ELR (cell line): ENCODE results near the gene TCP10L.
"Not testable (repeated sequence)": the region's sequence is repeated elsewhere in the genome, so short reads cannot be mapped to it uniquely, and the experiment has no call there.

Experiments
- DNase-seq: peaks from one replicate; pipeline ENCODE4 v3.0.0-alpha.2; 2015; ENCODE audit warnings: low read depth

The TCP10L gene, protein sequence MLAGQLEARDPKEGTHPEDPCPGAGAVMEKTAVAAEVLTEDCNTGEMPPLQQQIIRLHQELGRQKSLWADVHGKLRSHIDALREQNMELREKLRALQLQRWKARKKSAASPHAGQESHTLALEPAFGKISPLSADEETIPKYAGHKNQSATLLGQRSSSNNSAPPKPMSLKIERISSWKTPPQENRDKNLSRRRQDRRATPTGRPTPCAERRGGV

DNA sequence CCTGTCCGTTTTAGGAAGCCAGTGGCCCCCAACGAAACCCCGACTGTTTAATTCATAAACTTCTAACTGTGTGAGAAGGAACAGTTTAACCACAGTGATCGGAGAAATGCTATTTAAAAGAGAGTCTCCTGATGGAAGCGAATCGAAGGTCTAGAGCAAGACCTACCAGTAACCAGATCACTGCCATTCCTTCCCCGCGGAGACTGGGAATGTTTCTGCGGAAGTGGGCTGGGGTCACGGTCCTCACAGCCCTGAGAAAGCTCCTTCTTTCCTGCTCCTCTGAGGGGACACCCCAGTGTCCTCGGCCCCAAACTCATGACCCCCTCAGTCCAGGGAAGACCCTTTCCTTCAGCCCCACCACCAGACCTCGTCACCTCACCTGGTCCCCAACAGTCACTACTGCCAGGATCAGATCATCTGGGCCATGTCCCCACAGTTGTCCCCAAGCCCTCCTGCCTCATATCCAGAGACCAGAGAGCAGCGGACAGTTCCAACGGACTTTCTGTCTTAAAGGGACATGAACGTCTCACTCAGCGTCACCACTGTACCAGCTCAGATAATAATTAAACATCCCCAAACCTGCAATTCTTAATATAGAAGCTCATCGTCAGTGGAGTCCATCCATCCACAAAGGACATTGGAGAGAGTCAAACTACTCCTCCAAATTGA lies at the start of gene TCP10L:
Gene TCP10L (minus strand): TSS at position 482 of the 669 bp plus-strand sequence. CDS start 1,219 bp downstream, outside the sequence.
- DNase-seq = no peak

DNA sequence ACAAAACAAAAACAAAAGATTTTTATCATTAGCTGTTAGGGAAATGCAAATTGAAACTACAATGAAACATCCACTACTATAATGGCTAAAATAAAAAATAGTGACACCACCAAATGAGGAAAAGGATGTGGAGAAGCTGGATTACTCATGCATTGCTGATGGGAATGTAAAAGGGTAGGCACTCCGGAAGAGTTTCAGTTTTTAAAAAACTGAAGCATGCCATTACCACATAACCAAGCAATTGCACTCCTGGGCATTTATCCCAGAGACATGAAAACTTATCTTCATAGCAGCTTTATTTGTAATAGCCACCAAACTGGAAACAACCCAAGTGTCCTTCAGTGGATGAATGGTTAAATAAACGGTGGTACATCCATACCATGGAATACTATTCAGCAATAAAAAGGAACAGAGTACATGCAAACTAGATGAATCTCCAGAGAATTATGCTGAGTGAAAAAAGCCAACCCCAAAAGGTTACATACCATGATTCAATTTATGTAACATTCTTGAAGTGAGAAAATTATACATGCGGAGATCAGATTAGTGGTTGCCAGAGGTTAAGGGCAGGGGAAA lies 41.4 kb upstream of the TCP10L start:
- peak; percentile 63 for DNase-seq

GRCh38 chr21:32618218-32618617 lies 32.9 kb upstream of the TCP10L start:
- not testable (repeated sequence) for DNase-seq

DNA sequence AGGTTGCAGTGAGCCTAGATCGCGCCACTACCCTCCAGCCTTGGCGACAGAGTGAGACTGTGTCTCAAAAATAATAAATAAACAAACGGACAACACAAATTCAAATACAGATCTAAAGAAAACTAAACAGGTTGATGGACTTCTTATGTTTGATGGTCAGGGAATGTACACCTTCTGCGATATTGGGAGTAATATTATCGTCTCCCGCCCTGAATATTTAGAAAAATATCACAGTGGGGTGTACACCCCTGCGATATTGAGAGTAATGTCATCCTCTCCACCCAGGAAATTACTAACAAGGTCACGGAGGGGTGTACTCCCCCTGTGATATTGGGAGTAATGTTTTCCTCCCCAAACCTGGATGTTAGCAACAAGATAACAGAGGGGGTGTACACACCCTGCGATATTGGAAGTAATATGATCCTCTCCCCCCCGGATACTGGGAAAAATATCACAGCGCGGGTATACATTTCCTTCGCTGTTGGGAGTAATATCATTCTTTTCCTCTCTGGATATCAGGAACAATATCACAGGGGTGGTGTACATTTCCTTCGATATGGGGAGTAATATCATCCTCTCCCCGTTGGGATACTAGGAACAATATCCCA lies 28.2 kb upstream of the TCP10L start:
- no peak for DNase-seq

DNA sequence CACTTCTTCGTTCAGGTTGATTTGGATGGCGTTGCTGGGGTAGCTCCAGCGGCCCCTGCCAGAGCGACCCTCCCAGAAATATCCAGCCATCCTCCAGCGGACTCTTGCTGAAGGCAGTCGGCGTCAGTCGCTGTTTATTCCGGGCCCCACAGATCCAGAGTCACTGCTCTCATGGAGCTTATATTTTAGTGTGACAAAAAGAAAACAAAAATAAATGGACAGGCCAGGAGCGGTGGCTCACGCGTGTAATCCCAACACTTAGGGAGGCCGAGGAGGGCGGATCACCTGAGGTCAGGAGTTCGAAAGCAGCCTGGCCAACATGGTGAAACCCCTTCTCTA lies 27.6 kb upstream of the TCP10L start:
- no peak for DNase-seq

GRCh38 chr21:32612075-32612998 lies 27.0 kb upstream of the TCP10L start, which contains the start of gene CFAP298:
CFAP298 (minus strand) TSS chr21:32612377; CDS start chr21:32612243, 134 bp downstream.
- peak; percentile 94 for DNase-seq

DNA sequence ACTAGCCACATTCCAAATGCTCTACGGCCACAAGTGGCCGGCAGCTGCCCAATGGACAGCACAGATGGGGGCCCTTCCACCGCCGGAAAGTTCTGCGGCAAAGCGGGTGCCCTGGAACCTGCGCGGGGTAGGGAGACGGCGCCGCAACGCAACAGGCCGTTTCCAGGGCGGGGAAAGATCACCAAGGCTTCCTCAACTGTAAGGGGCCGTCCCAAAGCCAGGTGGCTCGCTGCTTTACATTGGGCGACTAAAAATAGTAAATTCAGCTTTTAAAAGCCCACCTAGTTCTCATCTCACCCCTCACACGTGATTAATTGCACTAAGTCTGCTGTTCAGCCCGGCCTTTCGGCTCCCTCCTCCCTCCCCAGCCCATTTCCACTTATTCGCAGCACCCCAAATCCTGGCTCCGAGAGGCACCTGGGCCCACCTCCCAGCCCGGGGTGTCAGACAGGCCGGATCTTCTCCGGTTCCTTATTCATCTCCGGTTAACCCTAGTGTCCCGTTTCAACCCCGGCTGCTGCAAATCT lies 26.2 kb upstream of the TCP10L start:
- peak; percentile 48 for DNase-seq

GRCh38 chr21:32610940-32611339 lies 25.6 kb upstream of the TCP10L start:
- not testable (repeated sequence) for DNase-seq

DNA sequence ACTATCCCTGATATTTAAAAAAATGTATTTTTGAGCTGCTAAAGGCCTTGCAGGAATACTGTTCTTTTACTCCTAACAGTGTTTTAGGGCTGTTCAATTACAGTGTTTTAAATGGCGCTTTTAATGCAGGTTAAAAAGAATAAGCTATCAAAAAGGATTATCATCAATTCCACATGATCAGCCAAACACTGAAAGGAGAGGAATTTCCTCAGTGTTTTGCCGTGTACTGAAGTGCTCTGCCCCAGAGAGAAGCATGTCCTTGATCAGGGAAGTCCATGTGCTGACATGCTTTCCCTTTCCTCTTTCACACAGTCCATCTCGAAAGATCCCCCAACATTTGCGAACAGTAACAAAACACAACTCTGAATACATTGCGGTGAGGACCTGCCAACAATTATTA lies 23.5 kb upstream of the TCP10L start:
- DNase-seq = no peak

DNA sequence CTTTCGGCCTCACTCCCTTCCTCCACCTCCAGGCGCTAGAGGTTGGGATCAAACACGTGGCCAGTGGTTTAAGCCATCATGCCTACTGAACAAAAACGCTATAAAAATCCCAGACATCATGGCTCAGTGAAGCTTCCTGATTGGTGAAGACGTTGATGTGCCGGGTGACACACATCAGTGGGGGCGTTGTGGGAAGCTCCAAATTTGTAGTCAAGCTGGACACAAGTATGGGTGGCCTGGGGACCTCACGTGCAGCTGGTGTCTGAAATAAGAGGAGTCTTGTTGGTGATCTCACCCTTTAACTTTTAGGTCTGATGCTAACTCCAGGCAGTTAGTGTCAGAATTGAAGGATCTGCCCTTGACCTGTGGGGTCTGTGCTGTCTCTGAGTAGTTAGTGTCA lies 20.1 kb upstream of the TCP10L start:
- DNase-seq = no peak

DNA sequence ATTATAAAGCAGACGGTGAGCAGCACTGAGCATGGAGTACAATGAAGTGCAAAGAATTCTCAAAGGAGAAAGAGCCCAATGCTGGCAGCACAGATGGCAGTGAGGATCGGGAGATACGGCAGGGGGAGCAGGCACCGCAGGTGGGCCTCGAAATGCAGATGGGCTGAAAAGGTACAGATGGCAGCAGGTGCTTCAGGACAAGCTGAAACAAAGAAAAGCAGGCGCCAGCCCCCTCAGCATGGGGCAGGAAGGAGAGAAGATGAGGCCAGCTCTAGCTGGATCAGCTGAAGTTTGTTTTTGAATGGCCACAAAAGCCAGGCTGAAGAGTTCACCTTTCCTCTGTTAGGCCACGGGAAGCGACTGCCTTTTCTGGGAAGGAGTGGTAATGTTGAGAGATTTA lies 19.1 kb upstream of the TCP10L start:
- DNase-seq = no peak

- no peak for DNase-seq
These were observed 17.8 kb upstream of the TCP10L start for GRCh38 chr21:32603131-32603530.

- DNase-seq = no peak
These were observed 16.8 kb upstream of the TCP10L start for GRCh38 chr21:32602099-32602498.

DNA sequence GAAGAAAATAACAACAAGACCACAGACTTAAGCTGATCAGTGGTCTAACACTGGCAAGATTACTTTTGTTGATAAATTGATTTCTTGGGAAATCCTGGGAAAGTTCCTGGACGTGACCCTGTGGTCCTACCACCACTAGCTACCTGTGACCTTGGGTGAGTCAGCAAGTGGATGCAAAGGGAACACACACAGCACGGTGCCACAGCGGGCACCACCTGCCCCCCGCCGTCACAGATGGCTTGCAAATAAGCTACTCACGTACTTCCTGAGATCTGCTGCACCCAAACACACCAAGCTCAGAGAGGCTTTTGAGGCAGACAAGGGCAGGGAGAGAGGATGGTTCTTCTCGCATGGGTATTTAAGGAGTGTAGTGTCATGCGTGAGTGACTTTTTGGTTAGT lies 14.2 kb upstream of the TCP10L start:
- no peak for DNase-seq

DNA sequence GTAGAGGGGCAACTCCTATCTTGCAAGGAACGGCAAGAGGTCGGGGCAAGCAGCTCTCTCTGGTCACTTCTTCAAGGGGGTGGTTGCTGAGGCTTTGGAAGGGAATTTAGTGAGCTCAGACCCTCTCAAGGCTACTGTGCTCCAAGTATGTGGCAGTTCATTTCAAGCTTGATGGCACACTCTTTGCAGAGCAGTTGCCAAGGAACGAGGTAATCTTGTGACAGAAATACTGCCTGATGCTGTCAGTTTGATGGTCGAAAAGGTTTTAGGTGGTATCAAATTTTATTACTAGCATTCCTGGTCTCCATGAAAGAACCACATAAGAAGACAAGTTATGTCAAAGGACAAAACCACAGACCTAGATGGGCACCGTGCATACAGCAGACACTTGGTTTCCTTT lies 13.8 kb upstream of the TCP10L start:
- no peak for DNase-seq

DNA sequence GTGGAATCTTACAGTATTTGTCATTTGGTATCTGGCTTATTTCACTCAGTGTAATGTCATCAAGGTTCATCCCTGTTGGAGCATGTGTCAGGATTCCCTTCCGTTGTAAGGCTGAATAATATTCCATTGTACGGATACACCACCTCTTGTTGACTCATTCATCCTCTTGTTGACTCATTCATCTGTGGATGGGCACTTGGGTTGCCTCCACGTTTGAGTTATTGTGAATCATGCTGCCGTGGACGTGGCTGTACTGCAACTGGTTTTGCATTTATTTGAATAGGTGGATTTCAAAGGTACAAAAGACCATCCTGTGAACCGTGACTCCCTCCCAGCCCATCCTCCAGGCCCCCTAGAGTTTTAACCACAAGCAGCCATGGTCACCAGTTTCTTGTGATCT lies 11.9 kb upstream of the TCP10L start:
- peak; percentile 98 for DNase-seq

- no peak for DNase-seq
These were observed 10.1 kb upstream of the TCP10L start for GRCh38 chr21:32595431-32595830.

DNA sequence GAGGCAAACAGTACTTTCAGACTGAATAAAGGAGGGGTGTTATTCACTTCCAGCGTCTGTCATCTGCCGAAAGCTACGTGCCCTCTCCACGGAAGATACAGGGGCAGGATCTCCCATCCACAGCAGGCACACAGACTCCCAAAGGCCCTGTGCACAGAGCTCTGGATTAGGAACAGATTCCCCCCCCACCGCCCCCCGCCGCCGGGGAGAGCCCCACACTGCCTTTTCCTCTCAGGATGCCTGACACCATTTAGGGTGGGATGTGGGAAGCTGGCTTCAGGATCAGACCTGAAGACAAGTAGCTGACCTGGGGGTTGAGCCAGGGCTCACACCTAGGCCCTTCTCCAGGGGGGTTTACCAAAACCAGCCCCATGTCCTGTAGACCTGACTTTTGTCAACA lies 8.4 kb upstream of the TCP10L start:
- no peak for DNase-seq

DNA sequence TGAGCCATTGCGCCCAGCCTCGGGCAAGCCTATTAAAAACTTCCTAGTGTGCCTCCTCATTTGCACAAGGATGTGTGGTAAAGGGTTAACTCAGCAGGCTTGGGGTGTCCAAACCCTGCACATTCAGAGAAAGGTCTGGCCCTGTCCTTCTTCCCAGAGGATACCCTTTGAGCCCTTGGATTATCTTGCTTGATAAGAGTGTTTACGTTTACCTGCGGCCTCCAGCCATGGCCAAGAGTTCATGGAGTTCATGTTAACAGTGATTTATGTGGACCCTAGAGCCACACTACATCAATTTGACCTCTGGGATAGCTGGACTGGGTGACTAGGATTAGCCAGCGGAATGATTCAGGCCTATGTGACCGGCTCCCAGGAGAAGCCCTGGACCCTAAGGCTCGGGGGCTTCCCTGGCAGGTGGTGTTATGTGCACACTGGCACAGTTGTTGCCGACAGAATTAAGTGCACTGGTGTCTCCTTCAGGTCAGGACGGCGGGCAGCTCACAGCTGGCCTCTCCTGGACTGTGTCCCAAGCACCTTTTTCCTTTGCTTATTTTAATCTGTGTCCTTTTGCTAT lies 7.7 kb upstream of the TCP10L start:
- DNase-seq = no peak

DNA sequence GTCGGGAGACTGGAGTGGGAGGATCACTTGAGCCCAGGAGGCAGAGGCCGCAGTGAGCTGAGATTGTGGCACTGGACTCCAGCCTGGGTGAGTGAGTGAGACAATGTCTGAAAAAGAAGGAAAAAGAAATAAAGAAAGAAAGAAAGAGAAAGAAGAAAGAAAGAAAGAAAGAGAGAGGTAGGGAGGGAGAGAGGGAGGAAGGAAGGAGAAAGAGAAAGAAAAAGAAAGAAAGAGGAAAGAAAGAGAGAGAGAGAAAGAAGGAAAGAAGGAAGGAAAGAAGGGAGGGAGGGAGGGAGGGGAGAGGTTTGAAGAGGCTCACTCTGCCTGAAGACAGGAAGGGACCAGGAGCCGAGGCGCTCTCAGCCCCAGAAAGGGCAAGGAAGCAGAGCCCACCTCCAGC lies 4.8 kb upstream of the TCP10L start:
- DNase-seq = no peak

DNA sequence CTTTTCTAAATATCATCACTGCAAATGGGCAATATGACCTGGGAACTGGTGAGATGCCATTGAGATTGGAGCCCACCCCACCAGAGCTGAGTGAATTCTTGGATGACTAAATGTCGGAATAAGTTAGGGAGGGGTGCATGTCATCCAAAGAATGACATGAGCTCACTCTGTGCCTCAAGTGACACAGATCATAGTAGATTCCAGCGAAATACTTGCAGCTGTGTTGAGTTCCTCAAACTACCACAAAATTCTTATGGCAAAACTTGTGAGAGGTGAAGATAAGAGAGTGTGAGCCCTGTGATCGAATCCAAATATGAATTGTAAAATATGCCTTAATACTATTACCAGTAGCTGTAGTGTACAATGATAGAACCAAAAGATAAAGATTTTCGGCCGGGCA lies 2.3 kb upstream of the TCP10L start:
- no peak for DNase-seq

- DNase-seq = no peak
These were observed 1.8 kb upstream of the TCP10L start for GRCh38 chr21:32587120-32587519.
